ENCODE measurements around the gene SDSL.

Gene SDSL

DNA sequence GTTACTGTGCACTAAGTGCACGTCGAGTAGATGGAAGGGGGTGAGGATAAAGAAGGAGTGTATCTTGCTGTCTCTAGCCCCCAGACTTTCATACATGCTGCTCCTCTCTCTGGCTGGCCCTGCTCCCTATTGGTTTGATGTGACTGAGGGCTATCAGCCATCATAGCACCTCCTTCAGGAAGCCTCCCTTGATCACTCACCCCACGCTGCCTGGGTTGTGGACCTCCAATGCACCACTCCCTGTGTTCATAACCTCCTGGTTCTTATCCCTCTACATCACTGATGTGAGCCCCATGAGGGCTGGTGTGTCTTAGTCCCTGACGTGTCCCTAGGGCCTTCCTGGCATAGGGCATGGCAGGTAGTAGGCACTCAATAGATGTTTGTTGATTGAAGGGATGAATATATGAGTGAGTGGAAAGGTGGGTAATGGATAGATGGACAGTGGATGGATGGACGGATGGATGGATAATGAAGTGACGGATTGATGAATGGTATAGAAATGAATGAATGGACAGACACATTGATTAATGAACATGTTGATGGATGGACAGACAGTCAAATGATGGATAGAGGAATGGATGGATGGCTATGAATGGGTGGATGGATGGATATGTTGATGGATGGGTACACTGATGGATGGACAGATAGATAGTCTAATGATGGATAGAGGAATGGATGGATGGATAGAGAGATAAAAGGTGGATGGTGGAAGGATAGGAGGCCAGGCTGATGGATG lies 15.0 kb downstream of the SDSL start:
- no peak overlapping the region for H3K27ac ChIP-seq
- TF ChIP-seq, protein P1, sequence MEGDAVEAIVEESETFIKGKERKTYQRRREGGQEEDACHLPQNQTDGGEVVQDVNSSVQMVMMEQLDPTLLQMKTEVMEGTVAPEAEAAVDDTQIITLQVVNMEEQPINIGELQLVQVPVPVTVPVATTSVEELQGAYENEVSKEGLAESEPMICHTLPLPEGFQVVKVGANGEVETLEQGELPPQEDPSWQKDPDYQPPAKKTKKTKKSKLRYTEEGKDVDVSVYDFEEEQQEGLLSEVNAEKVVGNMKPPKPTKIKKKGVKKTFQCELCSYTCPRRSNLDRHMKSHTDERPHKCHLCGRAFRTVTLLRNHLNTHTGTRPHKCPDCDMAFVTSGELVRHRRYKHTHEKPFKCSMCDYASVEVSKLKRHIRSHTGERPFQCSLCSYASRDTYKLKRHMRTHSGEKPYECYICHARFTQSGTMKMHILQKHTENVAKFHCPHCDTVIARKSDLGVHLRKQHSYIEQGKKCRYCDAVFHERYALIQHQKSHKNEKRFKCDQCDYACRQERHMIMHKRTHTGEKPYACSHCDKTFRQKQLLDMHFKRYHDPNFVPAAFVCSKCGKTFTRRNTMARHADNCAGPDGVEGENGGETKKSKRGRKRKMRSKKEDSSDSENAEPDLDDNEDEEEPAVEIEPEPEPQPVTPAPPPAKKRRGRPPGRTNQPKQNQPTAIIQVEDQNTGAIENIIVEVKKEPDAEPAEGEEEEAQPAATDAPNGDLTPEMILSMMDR (conservative IDR thresholded peaks at IDR 0.05): no peak
- TF ChIP-seq ZFX (IDR thresholded peaks at IDR 0.05): no peak

DNA sequence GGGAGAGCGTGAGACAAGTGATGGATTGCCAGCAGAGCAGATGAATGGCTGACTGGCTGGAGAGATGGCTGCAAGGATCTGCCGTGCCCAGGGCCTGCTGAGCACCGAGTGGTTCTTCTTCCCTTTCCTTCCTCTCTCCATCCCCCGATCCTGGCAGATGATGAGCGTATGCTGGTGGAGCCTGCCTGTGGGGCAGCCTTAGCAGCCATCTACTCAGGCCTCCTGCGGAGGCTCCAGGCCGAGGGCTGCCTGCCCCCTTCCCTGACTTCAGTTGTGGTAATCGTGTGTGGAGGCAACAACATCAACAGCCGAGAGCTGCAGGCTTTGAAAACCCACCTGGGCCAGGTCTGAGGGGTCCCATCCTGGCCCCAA lies 15.5 kb downstream of the SDSL start:
- H3K27ac ChIP-seq: no peak overlapping the region
- TF ChIP-seq, protein P1 (conservative IDR thresholded peaks at IDR 0.05): no peak
- no peak for TF ChIP-seq ZFX (IDR thresholded peaks at IDR 0.05)

DNA sequence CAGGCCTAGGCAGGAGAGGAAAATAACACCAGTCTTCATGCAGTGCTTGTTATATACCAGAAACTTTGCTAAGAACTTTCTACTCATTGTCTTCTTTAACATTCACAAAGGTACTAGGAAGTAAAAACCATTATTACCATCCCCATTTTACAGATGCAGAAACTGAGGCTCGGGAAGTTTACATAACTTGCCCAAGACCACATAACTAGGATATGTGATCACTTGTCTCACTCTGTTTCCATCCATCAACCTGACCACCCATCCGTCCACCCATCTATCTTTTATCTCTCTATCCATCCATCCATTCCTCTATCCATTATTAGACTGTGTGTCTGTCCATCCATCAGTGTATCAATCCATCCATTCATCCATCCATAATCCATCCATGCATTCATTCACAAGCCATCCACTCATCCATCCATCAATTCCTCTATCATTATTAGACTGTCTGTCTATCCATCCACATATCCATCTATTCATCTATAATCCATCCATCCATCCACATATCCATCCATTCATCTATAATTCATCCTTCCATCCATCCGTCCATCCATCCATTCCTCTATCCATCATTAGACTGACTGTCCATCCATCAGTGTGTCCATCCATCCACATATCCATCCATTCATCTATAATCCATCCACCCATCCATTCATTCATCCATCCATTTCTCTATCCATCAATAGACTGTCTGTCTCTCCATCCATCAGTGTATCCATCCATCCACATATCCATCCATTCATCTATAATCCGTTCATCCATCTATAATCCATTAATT lies 16.5 kb downstream of the SDSL start:
- H3K27ac ChIP-seq: no peak overlapping the region
- TF ChIP-seq, protein P1 (conservative IDR thresholded peaks at IDR 0.05): no peak
- no peak for TF ChIP-seq ZFX (IDR thresholded peaks at IDR 0.05)

DNA sequence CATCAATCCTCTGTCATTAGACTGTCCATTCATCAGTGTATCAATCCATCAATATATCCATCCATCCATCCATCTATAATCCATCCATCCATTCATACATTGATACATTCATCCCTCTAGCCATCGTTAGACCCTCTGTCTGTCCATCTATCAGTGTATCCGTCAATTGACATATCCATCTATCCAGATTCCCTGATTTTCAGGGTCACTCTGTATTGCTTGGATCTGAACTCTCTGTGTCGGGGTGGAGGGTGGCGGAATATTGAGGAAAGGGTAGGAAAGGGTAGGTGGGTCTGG lies 17.1 kb downstream of the SDSL start:
- TF ChIP-seq, protein P1 (conservative IDR thresholded peaks at IDR 0.05): no peak
- TF ChIP-seq ZFX (IDR thresholded peaks at IDR 0.05): no peak
- no peak overlapping the region for H3K27ac ChIP-seq

DNA sequence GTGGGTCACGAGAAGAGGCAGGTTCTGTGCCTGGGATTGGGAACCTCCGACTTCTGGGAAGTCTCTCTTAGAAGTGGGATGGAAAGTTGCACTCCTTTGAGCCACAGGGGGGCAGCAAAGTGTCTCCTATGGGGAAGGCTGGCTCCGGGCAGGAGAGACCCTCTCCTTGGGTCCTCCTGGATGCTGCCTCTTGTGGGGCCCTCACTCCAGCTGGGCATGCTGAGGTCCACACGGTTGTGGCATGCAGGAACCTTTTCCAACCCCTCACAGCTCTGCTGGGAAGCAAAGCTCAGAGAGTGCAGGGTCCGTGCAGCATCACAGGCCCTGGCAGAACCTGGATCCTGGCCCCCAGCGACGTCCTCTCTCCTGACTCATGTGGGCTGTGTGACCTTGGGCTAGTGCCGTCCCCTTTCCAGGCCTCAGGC lies 17.4 kb downstream of the SDSL start:
- TF ChIP-seq, protein P1 (conservative IDR thresholded peaks at IDR 0.05): peak; percentile 76
- no peak for TF ChIP-seq ZFX (IDR thresholded peaks at IDR 0.05)
- H3K27ac ChIP-seq: no peak overlapping the region

DNA sequence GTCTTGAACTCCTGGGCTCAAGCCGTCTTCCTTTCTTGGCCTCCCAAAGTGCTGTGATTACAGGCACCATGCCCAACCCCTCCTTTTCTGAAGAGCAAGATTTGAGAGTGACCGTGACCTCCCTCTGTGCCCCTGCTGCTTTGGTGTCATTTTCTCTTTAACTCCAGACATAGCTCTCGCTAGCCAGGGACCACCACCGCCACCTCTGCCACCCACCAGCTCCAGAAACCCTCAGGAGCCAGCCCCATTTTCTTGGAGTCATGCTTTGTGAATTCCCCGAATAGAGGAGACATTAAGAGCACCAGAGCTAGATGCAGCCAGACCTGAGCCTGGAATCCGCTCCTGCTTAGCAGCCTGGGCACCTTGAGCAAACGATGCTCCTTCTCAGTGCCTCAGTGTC lies 18.2 kb downstream of the SDSL start:
- no peak overlapping the region for H3K27ac ChIP-seq
- TF ChIP-seq ZFX (IDR thresholded peaks at IDR 0.05): no peak
- TF ChIP-seq, protein P1 (conservative IDR thresholded peaks at IDR 0.05): no peak
